ENCODE measurements around the gene S100A4.
"Not testable (repeated sequence)": the region's sequence is repeated elsewhere in the genome, so short reads cannot be mapped to it uniquely, and the experiment has no call there.

The S100A4 gene

GRCh38 chr1:153567621-153568366 lies 22.2 kb upstream of the S100A4 start:
- no peak overlapping the region for H3K4me3 ChIP-seq (ENCODE audit: low read depth, low read length)
- DNase-seq (ENCODE audit: low read depth, low spot score) = peak; percentile 43
- in situ Hi-C loops (cut with HindIII; ENCODE audit: low sequenced_read_pairs) = no loop called here

DNA sequence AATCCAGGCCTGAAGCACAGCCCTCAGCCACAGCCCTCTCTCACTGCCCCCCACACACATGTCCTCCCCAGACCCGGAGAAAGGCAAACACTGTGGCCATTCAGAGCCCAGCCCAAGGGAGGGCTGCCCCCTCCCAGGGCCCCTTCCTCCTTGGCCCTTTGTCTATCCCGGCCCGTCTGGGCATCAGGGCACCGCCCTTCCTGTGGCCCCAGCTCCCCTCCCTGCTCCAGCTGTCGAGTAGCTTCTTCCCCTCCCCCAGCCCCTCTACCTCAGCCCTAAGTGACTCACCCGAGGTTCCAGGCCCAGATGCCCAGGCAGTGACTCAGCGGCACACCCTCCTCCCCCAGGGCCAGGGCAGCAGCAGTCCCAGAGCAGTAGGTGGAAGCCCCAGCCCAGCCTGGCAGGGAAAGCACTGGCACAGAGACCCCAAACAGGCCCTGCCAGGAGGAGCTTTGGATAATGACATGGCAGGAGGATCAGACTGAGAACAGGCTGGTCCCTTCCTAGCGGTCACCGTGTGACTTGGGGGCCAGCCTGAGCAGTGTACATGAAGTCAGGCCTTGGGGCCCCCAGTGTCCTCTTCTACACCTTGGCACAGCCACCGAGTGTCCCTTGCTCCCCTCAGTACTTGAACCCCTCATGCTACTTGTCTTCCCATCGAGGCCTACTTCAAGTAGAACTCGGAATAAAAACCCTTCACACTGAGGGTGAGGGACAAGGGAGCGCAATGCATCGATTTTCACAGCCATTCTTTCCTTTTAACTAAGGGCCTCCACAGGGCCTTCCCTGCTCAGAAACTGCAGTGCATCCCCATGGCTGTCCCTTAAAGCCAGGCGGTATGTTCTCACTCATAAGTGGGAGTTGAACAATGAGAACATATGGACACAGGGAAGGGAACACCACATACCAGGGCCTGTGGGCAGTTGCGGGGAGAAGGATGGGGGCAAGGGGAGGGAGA lies 21.1 kb upstream of the S100A4 start:
- DNase-seq (ENCODE audit: low read depth, low spot score) = peak; percentile 98
- no peak overlapping the region for H3K4me3 ChIP-seq (ENCODE audit: low read depth, low read length)
- TF ChIP-seq CTCF (IDR thresholded peaks at IDR 0.05; ENCODE audit: low read depth, low read length) = no peak
- in situ Hi-C loops (cut with HindIII; ENCODE audit: low sequenced_read_pairs) = no loop called here

More at GRCh38 chr1:153567621-153568366, 22.2 kb upstream of the S100A4 start:
- no peak for TF ChIP-seq CTCF (IDR thresholded peaks at IDR 0.05; ENCODE audit: low read depth, low read length)

DNA sequence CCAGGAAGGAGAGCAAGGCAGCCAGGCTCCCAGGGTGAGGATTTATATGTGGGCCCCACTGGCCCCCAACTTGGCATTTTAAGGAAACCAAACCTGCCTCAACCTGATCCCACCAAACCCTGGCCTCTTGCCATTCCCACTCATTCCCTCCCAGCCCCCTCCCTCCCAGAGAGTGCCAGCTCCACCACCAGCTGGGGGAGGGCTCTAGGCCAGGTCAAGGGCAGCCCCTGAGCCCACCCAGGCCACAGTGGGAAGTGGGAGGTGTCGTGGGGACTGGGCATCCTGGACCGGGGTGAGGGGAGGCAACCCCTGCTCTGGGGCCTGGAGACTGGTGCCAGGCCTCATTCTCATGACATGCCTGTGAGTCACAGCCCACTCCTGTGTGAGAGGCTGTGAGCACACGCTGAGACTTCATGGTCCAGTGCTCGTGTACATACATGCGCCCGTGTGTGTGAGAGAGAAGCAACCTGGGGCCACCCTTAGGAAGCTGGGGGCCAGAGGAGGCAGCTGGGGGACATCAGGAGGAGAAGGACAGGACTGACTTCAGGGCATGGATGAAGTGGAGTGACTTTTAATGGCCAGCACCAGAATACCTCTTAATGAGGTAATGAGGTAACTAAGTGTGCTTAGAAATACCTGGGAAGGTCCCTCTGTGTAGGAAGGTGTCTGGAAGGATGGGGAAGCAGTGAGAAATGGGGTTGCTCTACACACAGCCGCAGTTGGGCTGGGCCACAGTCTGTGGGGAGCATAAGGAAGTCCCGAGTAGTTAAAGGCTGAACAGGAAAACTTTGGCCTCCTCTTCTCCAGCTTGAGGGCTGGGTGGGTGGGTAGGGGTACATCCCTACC lies 20.1 kb upstream of the S100A4 start, which contains the start of gene S100A2:
TSS of gene S100A2 (minus strand) at position 316 of the 846 bp plus-strand sequence. CDS start 1,967 bp downstream, outside the sequence.
- TF ChIP-seq CTCF (IDR thresholded peaks at IDR 0.05; ENCODE audit: low read depth, low read length) = no peak
- in situ Hi-C loops (cut with HindIII; ENCODE audit: low sequenced_read_pairs) = no loop called here
- no peak within 1 kb of the TSS for H3K4me3 ChIP-seq (ENCODE audit: low read depth, low read length)
- peak; percentile 92 for DNase-seq (ENCODE audit: low read depth, low spot score)

GRCh38 chr1:153563991-153564390 lies 18.4 kb upstream of the S100A4 start:
- H3K4me3 ChIP-seq (ENCODE audit: low read depth, low read length) = no peak overlapping the region
- DNase-seq (ENCODE audit: low read depth, low spot score) = no peak
- no peak for TF ChIP-seq CTCF (IDR thresholded peaks at IDR 0.05; ENCODE audit: low read depth, low read length)
- in situ Hi-C loops (cut with HindIII; ENCODE audit: low sequenced_read_pairs) = no loop called here

GRCh38 chr1:153563483-153563901 lies 17.9 kb upstream of the S100A4 start:
- H3K4me3 ChIP-seq (ENCODE audit: low read depth, low read length) = no peak overlapping the region
- no peak for DNase-seq (ENCODE audit: low read depth, low spot score)
- no peak for TF ChIP-seq CTCF (IDR thresholded peaks at IDR 0.05; ENCODE audit: low read depth, low read length)
- in situ Hi-C loops (cut with HindIII; ENCODE audit: low sequenced_read_pairs) = no loop called here

- DNase-seq (ENCODE audit: low read depth, low spot score); H3K4me3 ChIP-seq (ENCODE audit: low read depth, low read length); in situ Hi-C loops (cut with HindIII; ENCODE audit: low sequenced_read_pairs): not testable (repeated sequence)
Observed at GRCh38 chr1:153562021-153562420, 16.4 kb upstream of the S100A4 start.
